DOHH2 (cell line): ENCODE measurements around the gene LTB.
A peak's percentile ranks its signal among the peaks of the same experiment; 100 is the strongest.

Experiments
- CTCF ChIP-seq: fragments of 200-600 bp; sonication (generic); IDR thresholded peaks from one replicate; pipeline ENCODE4 v1.5.1; 2014; ENCODE audit warnings: antibody characterized with exemption, mild to moderate bottlenecking, low read depth, low read length; ENCODE audit not compliant: poor library complexity, severe bottlenecking
- EZH2phosphoT487 ChIP-seq: fragments of 200-600 bp; sonication (generic); IDR thresholded peaks from 2 replicates; pipeline ENCODE4 v1.6.1; 2017; ENCODE audit warnings: borderline replicate concordance, mild to moderate bottlenecking, antibody characterized with exemption, low read length, moderate library complexity, mixed read lengths

GRCh38 chr6:31597006-31597405, 14.8 kb upstream of the LTB start:
- peak; percentile 57 for TF ChIP-seq CTCF
- no peak for TF ChIP-seq EZH2phosphoT487
